H1 (cell line): Measurements from ENCODE around the gene ARHGEF2. TPM values are rescaled to one million over a fixed set of nuclear protein-coding genes. Genes with fewer than 3 reads are reported as not detected.

Experiments used
- CTCF ChIA-PET: fragments of 300-600 bp; sonication (Branson Sonifier 250); formaldehyde crosslinking; loops from one replicate; lab custom pipeline; 2021; ENCODE audit not compliant: partially characterized antibody; lab: Charles Lee
- POLR2A ChIA-PET: fragments of 300-600 bp; sonication (Branson Sonifier 250); formaldehyde crosslinking; loops from one replicate; lab custom pipeline; 2021; ENCODE audit warnings: inconsistent platforms; ENCODE audit not compliant: partially characterized antibody; lab: Charles Lee
- DNase-seq, 2 experiments: peaks; one replicate each; pipeline versions ENCODE4 v3.0.0 to v3.0.0-alpha.2; 2010 to 2022; ENCODE audit warnings: low spot score in 2 of 2, low read depth in 1 of 2, mixed read lengths in 1 of 2
- FAIRE-seq: peaks from 2 replicates; lab custom pipeline; 2011; peaks lifted over from hg19 to GRCh38; lab: Jason Lieb, UNC
- H2AFZ ChIP-seq: 2 replicates; pipeline ENCODE4 v1.8.1; 2012; ENCODE audit warnings: low read length, inconsistent platforms
- H2AK5ac ChIP-seq: 2 replicates; pipeline ENCODE4 v1.6.1; 2013; ENCODE audit warnings: low read depth, low read length
- H2BK120ac ChIP-seq: replicated peaks from 2 replicates; pipeline ENCODE3; 2013; ENCODE audit warnings: low read depth, low read length, inconsistent platforms
- H2BK12ac ChIP-seq: 2 replicates; pipeline ENCODE4 v1.6.1; 2013; ENCODE audit warnings: low read depth, low read length
- H2BK15ac ChIP-seq: 2 replicates; pipeline ENCODE4 v1.6.1; 2013; ENCODE audit warnings: low read length
- H2BK20ac ChIP-seq: 2 replicates; pipeline ENCODE4 v1.6.1; 2013; ENCODE audit warnings: low read length
- H2BK5ac ChIP-seq: 2 replicates; pipeline ENCODE4 v1.6.1; 2013; ENCODE audit warnings: low read depth, low read length
- H3K14ac ChIP-seq: 2 replicates; pipeline ENCODE4 v1.6.1; 2013; ENCODE audit warnings: inconsistent platforms; ENCODE audit not compliant: insufficient read length
- H3K18ac ChIP-seq: 2 replicates; pipeline ENCODE4 v1.6.1; 2013; ENCODE audit warnings: low read length; ENCODE audit errors: extremely low read depth
- H3K23ac ChIP-seq: 2 replicates; pipeline ENCODE4 v1.6.1; 2013; ENCODE audit warnings: inconsistent platforms; ENCODE audit not compliant: insufficient read length
- H3K23me2 ChIP-seq: 2 replicates; pipeline ENCODE4 v1.6.1; 2013; ENCODE audit warnings: low read depth, low read length
- H3K27ac ChIP-seq: 2 replicates; pipeline ENCODE4 v1.6.1; 2011; ENCODE audit warnings: low read depth, low read length, inconsistent platforms
- H3K27me3 ChIP-seq, 4 experiments: replicated peaks in 1 of 4; 1 replicate in 1 of 4; 2 replicates in 3 of 4; pipeline versions ENCODE4 v1.6.1 to v1.8.1; 2011 to 2013; ENCODE audit warnings: low read length in 3 of 4, mild to moderate bottlenecking in 3 of 4, inconsistent platforms in 2 of 4, mixed read lengths in 2 of 4, moderate library complexity in 1 of 4; ENCODE audit not compliant: control insufficient read depth in 3 of 4, insufficient read depth in 3 of 4; ENCODE audit errors: extremely low read depth in 1 of 4
- H3K36me3 ChIP-seq, 4 experiments: 2 replicates each; pipeline versions ENCODE4 v1.6.1 to v1.8.1; 2011 to 2013; ENCODE audit warnings: mild to moderate bottlenecking in 4 of 4, low read length in 3 of 4, moderate library complexity in 2 of 4, control low read depth in 1 of 4, inconsistent platforms in 1 of 4; ENCODE audit not compliant: insufficient read depth in 4 of 4, control insufficient read depth in 2 of 4
- H3K4ac ChIP-seq: replicated peaks from 2 replicates; pipeline ENCODE3; 2013; ENCODE audit warnings: low read length, low read depth, mixed read lengths, inconsistent platforms; ENCODE audit not compliant: insufficient read length
- H3K4me1 ChIP-seq, 4 experiments: replicated peaks in 1 of 4; 1 replicate in 1 of 4; 2 replicates in 3 of 4; pipeline versions ENCODE4 v1.6.1 to v1.8.1; 2011 to 2013; ENCODE audit warnings: low read length in 3 of 4, inconsistent platforms in 2 of 4, mixed read lengths in 1 of 4; ENCODE audit not compliant: insufficient read depth in 4 of 4, control insufficient read depth in 3 of 4
- H3K4me2 ChIP-seq, 2 experiments: 2 replicates each; pipeline versions ENCODE4 v1.6.1 to v1.8.1; 2011 to 2013; ENCODE audit warnings: low read depth in 2 of 2, low read length in 2 of 2, control low read depth in 1 of 2, inconsistent platforms in 1 of 2, mild to moderate bottlenecking in 1 of 2; ENCODE audit not compliant: insufficient read depth in 1 of 2
- H3K4me3 ChIP-seq, 4 experiments: fragments of 200-600, 300-600 bp in 1 of 4; sonication (generic), shearing (Covaris generic), sonication (Bioruptor Twin) in 1 of 4; 2 replicates each; pipeline versions ENCODE4 v1.5.1 to v1.8.1; 2011 to 2016; ENCODE audit warnings: low read length in 4 of 4, low read depth in 3 of 4, control low read depth in 2 of 4, inconsistent platforms in 2 of 4, mild to moderate bottlenecking in 2 of 4, mixed read lengths in 1 of 4, moderate library complexity in 1 of 4; ENCODE audit not compliant: insufficient read depth in 2 of 4; ENCODE audit errors: extremely low read depth in 1 of 4
- H3K56ac ChIP-seq: replicated peaks from 2 replicates; pipeline ENCODE3; 2013; ENCODE audit warnings: low read depth, mild to moderate bottlenecking, mixed read lengths, low read length, inconsistent platforms; ENCODE audit not compliant: insufficient read length
- H3K79me1 ChIP-seq: 2 replicates; pipeline ENCODE4 v1.6.1; 2013; ENCODE audit warnings: low read depth, low read length, control low read depth
- H3K79me2 ChIP-seq, 2 experiments: 2 replicates each; pipeline versions ENCODE4 v1.6.1 to v1.8.1; 2012 to 2013; ENCODE audit warnings: low read length in 2 of 2, mild to moderate bottlenecking in 2 of 2, inconsistent platforms in 1 of 2; ENCODE audit not compliant: insufficient read depth in 2 of 2, control insufficient read depth in 1 of 2
- H3K9ac ChIP-seq, 4 experiments: replicated peaks in 1 of 4; 1 replicate in 1 of 4; 2 replicates in 3 of 4; pipeline versions ENCODE4 v1.6.1 to v1.8.1; 2011 to 2013; ENCODE audit warnings: low read depth in 3 of 4, low read length in 3 of 4, control low read depth in 2 of 4, mild to moderate bottlenecking in 2 of 4, moderate library complexity in 2 of 4, inconsistent platforms in 1 of 4; ENCODE audit errors: extremely low read depth in 1 of 4
- H3K9me3 ChIP-seq, 2 experiments: 2 replicates each; pipeline versions ENCODE4 v1.6.1 to v1.8.1; 2012 to 2013; ENCODE audit warnings: mild to moderate bottlenecking in 2 of 2, moderate library complexity in 2 of 2, control low read depth in 1 of 2, inconsistent platforms in 1 of 2, low read depth in 1 of 2, low read length in 1 of 2, mixed read lengths in 1 of 2; ENCODE audit not compliant: insufficient read depth in 2 of 2
- H4K20me1 ChIP-seq, 2 experiments: replicated peaks in 1 of 2; 2 replicates each; pipeline versions ENCODE3 to v1.8.1; 2011 to 2013; ENCODE audit warnings: inconsistent platforms in 2 of 2, low read length in 2 of 2, mild to moderate bottlenecking in 1 of 2; ENCODE audit not compliant: insufficient read depth in 2 of 2, control insufficient read depth in 1 of 2
- H4K5ac ChIP-seq: 2 replicates; pipeline ENCODE4 v1.6.1; 2013; ENCODE audit warnings: low read length, low read depth, mixed read lengths, inconsistent platforms; ENCODE audit not compliant: insufficient read length
- H4K8ac ChIP-seq: 2 replicates; pipeline ENCODE4 v1.8.0; 2013; ENCODE audit warnings: mild to moderate bottlenecking, moderate library complexity, low read length, inconsistent platforms; ENCODE audit not compliant: insufficient read depth; ENCODE audit errors: extremely low read depth
- H4K91ac ChIP-seq: replicated peaks from 2 replicates; pipeline ENCODE3; 2013; ENCODE audit warnings: low read length, mixed read lengths, inconsistent platforms; ENCODE audit not compliant: insufficient read length
- ASH2L ChIP-seq: fragments of 200-600, 300-600 bp; sonication (generic); IDR thresholded peaks from one replicate; pipeline ENCODE4 v1.7.1; 2017; ENCODE audit warnings: low read length
- BCL11A ChIP-seq, 2 experiments: IDR thresholded peaks; one replicate each; pipeline ENCODE4 v1.6.1; 2011; ENCODE audit warnings: low read depth in 2 of 2, low read length in 2 of 2, mild to moderate bottlenecking in 2 of 2
- BRCA1 ChIP-seq: IDR thresholded peaks from 2 replicates; pipeline ENCODE4 v1.6.1; 2012; ENCODE audit warnings: low read depth, low read length, improper control_type of control experiment
- CBX5 ChIP-seq: fragments of 300-800, 300-1000 bp; sonication (generic); IDR thresholded peaks from 2 replicates; pipeline ENCODE4 v1.7.1; 2016; ENCODE audit warnings: antibody characterized with exemption, low read length, low read depth
- POLR2AphosphoS5 ChIP-seq: IDR thresholded peaks from 2 replicates; pipeline ENCODE4 v1.6.1; 2011; ENCODE audit warnings: low read depth, low read length
- POU5F1 ChIP-seq: IDR thresholded peaks from 2 replicates; pipeline ENCODE4 v1.6.1; 2011; ENCODE audit warnings: low read depth, mild to moderate bottlenecking, low read length, moderate library complexity
- RBBP5 ChIP-seq: IDR thresholded peaks from 2 replicates; pipeline ENCODE4 v1.7.1; 2012; ENCODE audit warnings: low read depth, mild to moderate bottlenecking, inconsistent platforms, low read length, moderate library complexity, borderline replicate concordance
- SIN3A ChIP-seq, 2 experiments: IDR thresholded peaks in 1 of 2; conservative IDR thresholded peaks in 1 of 2; 2 replicates each; pipeline ENCODE4 v1.6.1; 2011 to 2012; ENCODE audit warnings: low read length in 2 of 2, improper control_type of control experiment in 1 of 2, low read depth in 1 of 2, mild to moderate bottlenecking in 1 of 2
- SIX5 ChIP-seq: IDR thresholded peaks from 2 replicates; pipeline ENCODE4 v1.6.1; 2011; ENCODE audit warnings: mild to moderate bottlenecking, low read depth, low read length
- SRF ChIP-seq: IDR thresholded peaks from 2 replicates; pipeline ENCODE4 v1.6.1; 2011; ENCODE audit warnings: mild to moderate bottlenecking, low read depth, low read length, moderate library complexity
- TBP ChIP-seq: IDR thresholded peaks from 2 replicates; pipeline ENCODE4 v1.6.1; 2011; ENCODE audit warnings: low read depth, low read length, improper control_type of control experiment
- YY1 ChIP-seq: IDR thresholded peaks from 2 replicates; pipeline ENCODE4 v1.6.1; 2011; ENCODE audit warnings: low read depth, mild to moderate bottlenecking, low read length
- WGBS, 2 experiments: shearing (Covaris generic) in 1 of 2; methylation state at CpG; one replicate each; pipeline versions ENCODE4 v1.1.6 to v1.1.7; 2013 to 2015; ENCODE audit warnings: low lambda C conversion rate in 2 of 2, mixed read lengths in 2 of 2, inconsistent platforms in 1 of 2, low coverage in 1 of 2, missing lambda C conversion rate in 1 of 2; ENCODE audit not compliant: insufficient replicate concordance in 2 of 2, insufficient coverage in 1 of 2, insufficient read length in 1 of 2; ENCODE audit errors: extremely low coverage in 1 of 2, missing lambda C conversion rate in 1 of 2; 5-methylcytosine and 5-hydroxymethylcytosine counted together
- polyA plus RNA-seq, 7 experiments: library from polyadenylated mRNA; depleted of rRNA in 3 of 7; stranded (reverse) in 5 of 7; unstranded in 2 of 7; fragments of >200 nt in 5 of 7; fragments of 200-250 nt in 2 of 7; gene quantifications; 1 replicate in 5 of 7; 2 replicates in 1 of 7; 4 replicates in 1 of 7; pipeline versions ENCODE4 v1.2.1 to v1.2.3, GENCODE V29; 2011 to 2013; ENCODE audit warnings: missing spikeins in 2 of 7, mixed read lengths in 2 of 7
- total RNA-seq: library from RNA; stranded (reverse); fragmentation: NEBNext Ultra II Directional; extraction: Animal tissue kit (Norgen Biotek cat#: 25700); gene quantifications from 2 replicates; pipeline ENCODE4 v1.2.1, GENCODE V29; 2021

The ARHGEF2 gene
- total and polyA plus RNA-seq, 2 of the 8 experiments (the other 6 are each of a cell fraction or from before 2014, with no cell fraction given), result 42.7 to 80.5 TPM

DNA sequence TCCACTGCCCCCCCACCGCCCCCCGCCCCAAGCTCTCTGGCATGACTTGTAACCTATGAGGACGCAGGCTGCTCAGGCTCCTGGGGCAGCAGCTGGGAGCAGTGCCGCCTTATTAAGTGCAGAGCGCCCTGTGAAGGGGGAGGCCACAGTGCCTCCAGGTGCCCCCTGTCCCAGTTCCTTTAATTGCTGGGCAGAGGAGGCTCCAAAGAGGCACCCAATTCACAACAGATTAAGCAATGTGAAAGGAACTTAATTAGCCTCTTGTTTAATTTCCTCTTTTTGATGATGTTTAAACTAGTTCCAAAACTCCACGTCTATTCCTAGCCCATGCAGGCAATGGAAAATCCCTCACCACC is 33.9 kb downstream of the ARHGEF2 start:
- Histone ChIP-seq H3K56ac (no peak overlapping the region), H4K20me1 (no peaks in the 10 kb centered on the region), H2BK12ac (no peak overlapping the region), H3K14ac (no peak overlapping the region), H3K27ac (no peak overlapping the region), H3K23ac (no peak overlapping the region), H2AK5ac (no peak overlapping the region), H3K4me2 (no peak overlapping the region), H3K9ac (no peak overlapping the region), H4K5ac (no peak overlapping the region), H4K8ac (no peak overlapping the region), H3K27me3 (no peaks in the 10 kb centered on the region), H2BK15ac (no peak overlapping the region), H3K4me1 (peaks cover 0 to 9% (median 4%) of the 10 kb centered on the region in 4 experiments; a peak in 5 of 7 replicates), H3K79me1 (no peaks in the 10 kb centered on the region), H2BK5ac (no peak overlapping the region), H4K91ac (no peak overlapping the region), H2BK20ac (no peak overlapping the region), H3K18ac (no peak overlapping the region), H2BK120ac (no peak overlapping the region), H3K9me3 (no peaks in the 10 kb centered on the region), H3K4ac (no peak overlapping the region), H3K79me2 (no peaks in the 10 kb centered on the region), H3K4me3 (no peak overlapping the region), H2AFZ (no peak overlapping the region), H3K36me3 (peaks cover 7 to 31% (median 11%) of the 10 kb centered on the region in 4 experiments; a peak in 7 of 8 replicates), H3K23me2 (no peaks in the 10 kb centered on the region)
- DNase-seq (no peak), FAIRE-seq (no peak)
- ChIA-PET CTCF (interaction anchor here (0.7 to 5.1 kb wide), 13 partner anchors 10 to 336 kb away, joined by 3 to 41 read pairs (median 4); partner anchors contain the start of genes ARHGEF2 and KHDC4), POLR2A (interaction anchor here (0.5 to 5.0 kb wide), 11 partner anchors 11 to 249 kb away, joined by 3 to 71 read pairs (median 7); partner anchors contain the start of genes KHDC4 and SLC25A44)
- 73% methylated on average over 4 of the region's 6 CpGs; no CpG with 5 or more reads in 1 of the 2 experiments for WGBS, 2 experiments
- TF ChIP-seq ASH2L (no peak), POU5F1 (no peak), RBBP5 (no peak), CBX5 (no peak), SRF (no peak), TBP (no peak), BRCA1 (no peak), POLR2AphosphoS5 (no peak), YY1 (no peak), SIX5 (no peak), SIN3A (conservative IDR thresholded peaks at IDR 0.05 in 1 of 2, IDR thresholded peaks at IDR 0.05 in 1 of 2; ENCODE audit: low read depth in 1 of 2, low read length in 2 of 2) (no peak), BCL11A (IDR thresholded peaks at IDR 0.05; ENCODE audit: low read depth in 2 of 2, low read length in 2 of 2) (no peak)
